Colon (tissue), 2 donors: Measurements from ENCODE around the gene LRCH4.
"Not testable (repeated sequence)": the region's sequence is repeated elsewhere in the genome, so short reads cannot be mapped to it uniquely, and the experiment has no call there.

ENCODE experiments used
- FAIRE-seq: peaks from 2 replicates; lab custom pipeline; 2012; peaks lifted over from hg19 to GRCh38; lab: Jason Lieb, UNC
- donor health status: control.
- donor health status: control.

Gene LRCH4

DNA sequence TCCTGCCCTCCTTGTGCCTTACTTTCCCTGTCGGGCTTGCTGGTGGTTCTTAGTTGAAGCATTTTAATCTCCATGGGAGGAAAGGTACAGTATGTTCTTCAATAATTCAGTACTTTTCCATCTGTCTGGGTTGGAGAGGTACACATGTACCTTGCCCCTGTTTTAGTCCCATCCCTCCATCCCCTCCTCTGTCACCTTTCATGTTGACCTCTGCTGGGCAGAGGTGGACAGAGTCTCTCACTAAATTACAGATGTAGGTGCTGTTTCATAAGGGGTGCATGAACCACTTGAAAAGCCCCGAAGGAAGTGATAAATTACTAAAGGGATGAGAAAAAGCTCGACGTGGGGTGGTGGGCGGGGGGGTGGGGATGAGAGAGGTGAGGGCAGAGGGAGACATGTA is 41.5 kb downstream of the LRCH4 start:
- FAIRE-seq: no peak

DNA sequence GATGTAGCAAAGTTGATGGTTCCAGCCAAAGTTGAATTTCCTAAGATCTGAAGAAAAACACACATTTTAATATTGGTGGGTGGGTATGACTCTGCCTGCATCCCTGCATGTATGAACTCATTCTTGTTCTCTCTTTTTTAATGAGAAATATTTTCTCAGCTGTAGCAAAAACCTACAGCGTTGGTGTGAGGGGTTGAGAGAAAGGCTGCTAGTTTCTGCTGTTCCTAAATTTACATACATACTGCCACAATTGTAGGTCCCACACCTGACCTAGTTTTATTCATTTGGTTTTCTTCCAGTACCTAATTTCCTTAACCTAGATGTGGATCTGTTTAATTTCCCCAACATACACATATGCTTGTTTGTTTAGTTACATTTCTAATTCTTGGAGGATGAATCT is 42.3 kb downstream of the LRCH4 start:
- no peak for FAIRE-seq

DNA sequence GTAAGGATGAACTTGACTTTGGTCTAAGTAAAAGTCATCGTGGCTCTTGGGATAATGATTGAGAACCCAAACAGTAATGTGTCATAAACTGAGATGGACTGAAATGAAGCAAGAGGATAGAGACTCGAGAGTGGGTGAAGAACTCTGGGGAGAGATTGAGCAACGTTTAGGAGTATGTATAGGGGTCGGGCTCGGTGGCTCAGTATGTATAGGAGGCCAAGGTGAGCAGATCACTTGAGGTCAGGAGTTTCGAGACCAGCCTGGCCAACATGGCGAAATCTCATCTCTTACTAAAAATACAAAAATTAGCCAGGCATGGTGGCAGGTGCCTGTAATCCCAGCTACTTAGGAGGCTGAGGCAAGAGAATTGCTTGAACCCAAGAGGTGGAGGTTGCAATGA is 44.6 kb downstream of the LRCH4 start:
- FAIRE-seq: not testable (repeated sequence)

DNA sequence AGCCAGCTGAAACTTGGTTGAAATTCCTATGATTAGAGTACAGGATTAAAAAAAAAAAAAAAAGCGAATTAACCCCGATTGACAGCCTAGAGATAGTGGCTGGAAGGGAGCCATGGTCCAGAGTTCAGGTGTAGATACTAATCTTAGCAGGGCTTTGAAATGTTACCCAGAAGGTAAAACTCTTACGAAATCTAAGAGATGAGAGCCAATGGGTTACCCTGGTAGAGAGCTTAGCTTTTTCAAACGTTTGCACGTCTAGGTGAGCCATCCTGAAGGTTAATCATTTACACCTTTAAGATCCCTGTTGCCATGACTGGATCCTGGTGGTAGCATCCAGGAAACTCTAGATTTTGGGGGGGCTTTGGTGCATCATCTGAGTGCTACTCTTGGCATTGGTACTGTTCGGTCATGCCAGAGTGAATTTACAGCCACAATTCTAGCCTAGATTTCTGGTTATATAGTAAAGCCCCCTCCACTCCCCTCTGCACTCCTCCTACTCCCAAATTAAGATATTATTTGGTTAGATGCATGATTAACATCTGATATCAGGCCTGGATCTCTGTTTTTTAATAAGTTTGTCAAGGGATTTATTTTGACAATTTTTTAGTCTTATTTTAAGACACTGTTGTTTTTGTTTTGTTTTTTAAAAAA is 45.7 kb downstream of the LRCH4 start:
- FAIRE-seq: no peak

DNA sequence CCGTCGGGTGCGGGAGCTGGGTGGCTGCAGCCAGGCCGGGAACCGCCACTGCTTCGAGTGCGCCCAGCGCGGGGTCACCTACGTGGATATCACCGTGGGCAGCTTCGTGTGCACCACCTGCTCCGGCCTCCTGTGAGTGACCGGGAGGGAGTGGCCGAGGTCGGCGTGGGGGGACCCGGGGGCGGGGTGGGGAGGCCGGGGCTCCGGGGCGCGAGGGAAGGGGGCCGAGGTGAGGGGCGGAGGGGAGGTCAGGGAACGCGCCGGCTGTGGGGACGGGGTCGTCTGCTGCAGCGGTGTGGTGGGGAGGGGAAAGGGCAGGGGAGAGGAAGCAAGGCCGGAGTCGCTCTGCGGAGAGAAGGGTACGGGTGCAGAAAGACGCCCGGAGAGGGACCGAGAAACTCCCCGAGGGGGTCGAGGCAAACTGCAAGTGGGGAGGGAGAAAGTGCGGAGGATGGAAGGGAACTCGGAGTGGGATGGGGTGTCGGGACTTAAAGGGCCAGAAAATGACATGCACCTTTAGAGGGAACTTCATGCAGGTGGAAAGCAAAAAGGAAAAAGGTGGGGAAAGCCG is 46.4 kb downstream of the LRCH4 start:
- FAIRE-seq: no peak

DNA sequence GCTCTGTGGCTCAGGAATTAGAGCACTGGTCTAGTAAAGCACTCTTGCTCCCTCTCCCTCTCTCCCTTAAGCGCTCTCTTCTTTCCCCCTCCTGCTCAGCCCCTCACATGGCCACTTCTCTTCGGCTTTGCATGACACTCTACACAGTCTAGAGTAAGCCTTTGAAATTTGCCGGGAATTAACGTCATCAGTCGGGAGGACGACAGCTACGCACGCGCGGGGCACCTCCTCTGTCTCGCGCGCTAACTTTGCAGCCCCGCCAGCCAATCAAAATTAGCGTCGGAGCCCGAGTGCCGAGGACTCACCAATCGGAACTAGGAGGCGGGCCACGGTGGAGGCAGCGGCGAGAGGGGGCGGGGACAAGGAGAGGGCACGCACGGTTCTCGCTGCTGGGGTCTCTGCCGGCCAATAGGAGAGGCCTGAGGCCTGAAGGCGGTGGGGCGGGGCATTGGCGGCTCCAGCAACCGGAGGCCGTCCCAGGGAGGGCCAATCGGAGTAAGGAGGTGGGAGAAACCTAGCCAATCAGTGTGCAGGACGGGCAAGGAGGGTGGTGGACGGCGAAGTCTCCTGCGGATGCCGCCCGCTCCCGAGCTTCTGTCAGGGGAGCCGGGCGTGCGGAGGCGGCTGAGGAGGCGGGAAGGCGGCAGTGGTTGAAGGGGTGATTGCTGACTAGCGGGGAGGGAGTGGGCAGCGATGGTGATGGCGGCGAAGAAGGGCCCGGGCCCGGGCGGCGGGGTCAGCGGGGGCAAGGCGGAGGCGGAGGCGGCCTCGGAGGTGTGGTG is 47.1 kb downstream of the LRCH4 start, which contains the start of gene AGFG2:
Gene AGFG2, plus strand, starts transcription at position 550 of the 782 bp plus-strand sequence. Its CDS starts 144 bp downstream, at position 694.
- peak; percentile 89 for FAIRE-seq

DNA sequence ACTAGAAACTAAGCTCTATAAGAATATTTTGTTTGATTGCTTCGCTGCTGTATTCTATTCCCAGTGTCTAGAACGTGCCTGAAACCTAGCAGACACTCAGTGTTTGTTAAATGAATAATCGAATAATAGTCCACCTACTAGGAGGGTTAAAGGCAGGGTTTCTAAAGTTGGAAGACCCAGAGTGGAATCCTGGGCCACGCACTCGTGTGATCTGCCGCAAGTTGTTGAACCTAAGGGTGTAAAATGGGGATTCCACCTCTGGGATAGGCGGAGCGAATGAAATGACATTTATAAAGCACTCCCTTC is 47.6 kb downstream of the LRCH4 start:
- FAIRE-seq: no peak

DNA sequence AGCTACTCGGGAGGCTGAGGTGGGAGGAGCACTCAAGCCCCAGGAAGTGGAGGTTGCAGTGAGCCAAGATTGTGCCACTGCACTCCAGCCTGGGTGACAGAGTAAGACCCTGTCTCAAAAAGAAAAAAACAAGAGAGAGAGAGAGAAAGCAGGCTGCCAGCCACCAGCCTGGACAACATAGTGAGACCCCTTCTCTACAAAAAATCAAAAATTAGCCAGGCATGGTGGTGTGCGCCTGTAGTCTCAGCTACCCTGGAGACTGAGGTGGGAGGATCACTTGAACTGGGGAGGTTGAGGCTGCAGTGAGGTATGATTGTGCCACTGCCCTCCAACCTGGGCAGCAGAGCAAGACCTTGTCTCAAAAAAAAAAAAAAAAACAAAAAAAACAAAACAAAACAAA is 49.2 kb downstream of the LRCH4 start:
- not testable (repeated sequence) for FAIRE-seq

DNA sequence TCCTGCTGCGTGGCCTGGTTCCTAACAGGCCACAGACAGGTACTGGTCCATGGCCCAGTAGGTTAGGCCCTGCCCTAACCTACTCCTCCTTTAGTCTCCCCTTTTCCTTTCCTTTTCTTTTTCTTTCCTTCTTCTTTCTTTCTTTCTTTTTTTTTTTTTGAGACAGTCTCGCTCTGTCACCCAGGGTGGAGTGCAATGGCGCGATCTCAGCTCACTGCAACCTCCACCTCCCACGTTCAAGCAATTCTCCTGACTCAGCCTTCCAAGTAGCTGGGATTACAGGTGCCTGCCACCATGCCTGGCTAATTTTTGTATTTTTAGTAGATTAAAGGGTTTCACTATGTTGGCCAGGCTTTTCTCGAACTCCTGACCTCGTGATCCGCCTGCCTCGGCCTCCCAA is 49.9 kb downstream of the LRCH4 start:
- not testable (repeated sequence) for FAIRE-seq

DNA sequence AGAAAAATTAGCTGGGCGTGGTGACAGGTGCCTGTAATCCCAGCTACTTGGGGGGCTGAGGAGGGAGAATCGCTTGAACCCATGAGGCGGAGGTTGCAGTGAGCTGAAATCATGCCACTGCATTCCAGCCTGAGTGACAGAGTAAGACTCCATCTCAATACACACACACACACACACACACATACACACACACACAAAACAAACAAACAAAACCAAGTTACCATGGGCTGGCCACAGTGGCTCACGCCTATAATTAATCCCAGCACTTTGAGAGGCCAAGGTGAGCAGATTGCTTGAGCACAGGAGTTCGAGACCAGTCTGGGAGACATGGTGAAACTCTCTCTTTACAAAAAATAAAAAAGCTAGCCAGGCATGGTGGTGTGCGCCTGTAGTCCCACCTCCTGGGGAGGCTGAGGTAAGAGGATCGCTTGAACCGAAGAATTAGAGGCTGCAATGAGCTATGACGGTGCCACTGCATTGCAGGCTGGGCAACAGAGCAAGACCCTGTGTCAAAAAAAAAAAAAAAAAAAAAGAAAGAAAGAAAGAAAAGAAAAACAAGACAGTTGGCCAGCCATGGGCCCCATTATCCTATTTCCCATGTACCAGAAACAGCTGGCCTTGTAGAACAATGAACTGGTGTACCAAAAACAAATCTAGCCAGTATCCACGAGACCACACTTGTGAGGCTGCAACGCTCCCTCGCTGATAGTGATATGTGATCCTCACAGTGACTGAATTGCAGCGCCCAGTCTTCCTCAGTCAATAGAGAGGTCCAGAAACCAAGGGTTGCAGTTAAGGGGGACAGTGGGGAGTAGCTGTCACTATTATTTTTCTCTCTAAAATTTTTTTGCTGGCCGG is 53.5 kb downstream of the LRCH4 start:
- FAIRE-seq: no peak

DNA sequence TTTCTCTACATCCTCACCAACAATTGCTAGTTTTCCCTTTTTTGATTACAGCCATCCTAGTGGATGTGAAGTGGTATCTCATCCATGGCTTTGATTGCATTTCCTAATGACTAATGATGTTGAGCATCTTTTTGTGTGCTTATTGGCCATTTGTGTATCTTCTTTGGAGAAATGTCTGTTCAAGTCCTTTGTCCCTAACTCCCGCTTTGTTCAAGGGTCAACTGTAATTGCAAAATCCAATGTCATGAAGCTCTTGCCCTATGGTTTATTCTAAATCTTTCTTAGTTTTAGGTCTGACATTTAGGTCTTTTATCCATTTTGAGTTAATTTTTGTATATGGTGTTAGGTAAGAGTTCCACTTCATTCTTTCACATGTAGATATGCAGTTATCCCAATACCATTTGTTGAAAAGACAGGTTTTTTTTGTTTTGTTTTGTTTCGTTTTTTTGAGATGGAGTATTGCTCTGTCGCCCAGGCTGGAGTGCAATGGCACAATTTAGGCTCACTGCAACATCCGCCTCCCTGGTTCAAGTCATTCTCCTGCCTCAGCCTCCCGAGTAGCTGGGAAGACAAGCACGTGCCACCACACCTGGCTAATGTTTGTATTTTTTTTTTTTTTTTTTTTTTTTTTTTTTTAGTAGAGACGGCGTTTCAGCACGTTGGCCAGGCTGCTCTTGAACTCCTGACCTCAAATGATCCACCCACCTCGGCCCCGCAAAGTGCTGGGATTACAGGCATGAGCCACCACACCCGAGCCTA is 57.6 kb downstream of the LRCH4 start:
- FAIRE-seq: not testable (repeated sequence)
